Activated CD4-positive, alpha-beta T cell treated with anti-CD3 and anti-CD28 coated beads, Interleukin-2, amount 10 ng/mL, durations not matched to agents 7 days and 5 days (primary cell): ENCODE measurements around the gene OR8G1. TPM values are rescaled to one million over a fixed set of nuclear protein-coding genes. Genes with fewer than 3 reads are reported as not detected.

ENCODE experiments used
- CTCF ChIA-PET: fragments of 350-600 bp; sonication (Branson Sonifier 250); formaldehyde crosslinking; loops from one replicate; lab custom pipeline; 2021; ENCODE audit warnings: antibody characterized with exemption; lab: Charles Lee
- POLR2A ChIA-PET: fragments of 350-600 bp; sonication (Branson Sonifier 250); formaldehyde crosslinking; loops from one replicate; lab custom pipeline; 2021; ENCODE audit warnings: antibody characterized with exemption; lab: Charles Lee
- DNase-seq: peaks from one replicate; pipeline ENCODE4 v3.0.0-alpha.2; 2020
- H3K27ac Mint-ChIP-seq: one replicate; pipeline ENCODE4 v1.8.0; 2021; ENCODE audit warnings: mild to moderate bottlenecking, moderate library complexity, mixed read lengths
- H3K27me3 Mint-ChIP-seq: one replicate; pipeline ENCODE4 v1.8.0; 2021; ENCODE audit warnings: mixed read lengths
- H3K36me3 Mint-ChIP-seq: one replicate; pipeline ENCODE4 v1.8.0; 2021; ENCODE audit warnings: low read depth, mixed read lengths
- H3K4me1 Mint-ChIP-seq: one replicate; pipeline ENCODE4 v1.8.0; 2021; ENCODE audit warnings: mixed read lengths
- H3K4me3 Mint-ChIP-seq: one replicate; pipeline ENCODE4 v1.8.0; 2021; ENCODE audit warnings: mild to moderate bottlenecking, moderate library complexity, mixed read lengths
- H3K9me3 Mint-ChIP-seq: one replicate; pipeline ENCODE4 v1.8.0; 2021; ENCODE audit warnings: mixed read lengths
- total RNA-seq, 2 experiments: library from RNA; stranded (reverse); gene quantifications; one replicate each; pipeline ENCODE4 v1.2.3, GENCODE V29; 2021

Gene OR8G1
- total RNA-seq, 2 experiments from 2014 or later = not detected

DNA sequence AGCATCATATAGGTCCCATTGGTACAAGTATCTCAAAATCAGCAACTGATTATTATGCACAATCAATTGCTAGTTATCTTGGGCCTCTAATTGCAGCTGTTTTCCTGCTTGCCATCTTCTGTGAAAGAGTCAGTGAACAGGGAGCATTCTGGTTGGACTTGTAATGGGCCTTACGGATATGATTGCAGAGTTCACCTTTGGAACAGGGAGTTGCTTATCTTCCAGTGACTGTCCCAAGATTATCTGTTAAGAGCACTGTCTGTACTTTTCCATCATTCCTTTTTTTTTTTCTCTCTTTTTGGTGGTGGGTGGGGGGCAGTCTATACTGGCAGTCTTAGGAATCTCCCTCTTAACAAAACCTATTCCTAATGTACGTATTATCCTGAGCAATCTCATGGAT is 33.1 kb downstream of the OR8G1 start:
- Mint-ChIP-seq H3K36me3 (no peaks in the 10 kb centered on the region), H3K9me3 (no peaks in the 10 kb centered on the region), H3K4me1 (no peaks in the 10 kb centered on the region), H3K27ac (no peak overlapping the region), H3K4me3 (no peak overlapping the region), H3K27me3 (no peaks in the 10 kb centered on the region)
- ChIA-PET POLR2A (no interaction called here), CTCF (no interaction called here)
- no peak for DNase-seq

DNA sequence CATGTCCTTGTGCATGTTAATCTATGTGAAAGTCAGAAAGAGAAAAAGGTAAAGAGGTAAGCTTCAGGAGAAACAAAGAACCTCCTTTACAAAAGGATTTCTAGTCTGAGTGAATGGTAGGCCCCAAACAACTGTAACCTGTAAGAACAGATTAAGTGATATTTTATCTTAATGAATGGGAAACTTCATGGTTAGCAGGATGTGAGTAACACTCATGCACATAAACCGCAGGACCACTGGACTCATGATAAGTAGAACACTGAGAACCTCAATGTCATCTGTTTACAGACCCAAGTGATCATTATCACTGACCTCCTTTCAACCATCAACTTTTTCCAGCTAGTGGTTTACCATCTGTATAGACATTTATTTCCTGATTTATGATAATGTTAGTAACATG is 35.2 kb downstream of the OR8G1 start:
- DNase-seq = no peak
- H3K27ac Mint-ChIP-seq = no peak overlapping the region
- no peaks in the 10 kb centered on the region for H3K4me1 Mint-ChIP-seq
- ChIA-PET POLR2A (no interaction called here), CTCF (interaction anchor here (0.6 kb wide), 1 partner anchor 18 kb away, joined by 3 read pairs; no protein-coding TSS in a partner anchor)
- H3K9me3 Mint-ChIP-seq = no peaks in the 10 kb centered on the region
- H3K27me3 Mint-ChIP-seq = no peaks in the 10 kb centered on the region
- H3K36me3 Mint-ChIP-seq = no peaks in the 10 kb centered on the region
- no peak overlapping the region for H3K4me3 Mint-ChIP-seq

GRCh38 chr11:124277207-124277606 is 36.3 kb downstream of the OR8G1 start:
- Mint-ChIP-seq H3K36me3 (no peaks in the 10 kb centered on the region), H3K4me3 (no peak overlapping the region), H3K27me3 (no peaks in the 10 kb centered on the region), H3K9me3 (no peaks in the 10 kb centered on the region), H3K4me1 (no peaks in the 10 kb centered on the region), H3K27ac (no peak overlapping the region)
- DNase-seq = no peak
- ChIA-PET POLR2A (no interaction called here), CTCF (no interaction called here)

DNA sequence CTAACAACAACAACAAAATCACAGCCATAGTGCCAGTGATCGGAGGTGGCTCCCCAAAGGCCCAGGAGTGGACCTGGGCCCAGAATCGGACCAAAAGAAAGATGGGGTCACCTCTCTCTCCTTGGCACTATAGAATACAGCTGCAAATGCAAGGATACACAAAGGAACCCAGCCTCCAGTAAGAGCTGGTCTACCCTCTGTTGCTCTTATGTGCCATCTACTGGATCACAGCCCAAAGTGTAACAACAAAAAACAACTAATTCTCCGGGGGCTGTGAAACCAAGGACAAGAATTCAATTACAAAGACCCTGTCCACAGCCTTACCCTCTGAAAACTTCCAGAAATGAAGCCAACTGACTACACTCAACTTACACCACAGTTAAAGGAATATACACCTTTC is 36.9 kb downstream of the OR8G1 start:
- no peak for DNase-seq
- Mint-ChIP-seq H3K27ac (no peak overlapping the region), H3K36me3 (no peaks in the 10 kb centered on the region), H3K27me3 (no peaks in the 10 kb centered on the region), H3K4me3 (no peak overlapping the region), H3K9me3 (no peaks in the 10 kb centered on the region), H3K4me1 (no peaks in the 10 kb centered on the region)
- ChIA-PET CTCF (no interaction called here), POLR2A (no interaction called here)

DNA sequence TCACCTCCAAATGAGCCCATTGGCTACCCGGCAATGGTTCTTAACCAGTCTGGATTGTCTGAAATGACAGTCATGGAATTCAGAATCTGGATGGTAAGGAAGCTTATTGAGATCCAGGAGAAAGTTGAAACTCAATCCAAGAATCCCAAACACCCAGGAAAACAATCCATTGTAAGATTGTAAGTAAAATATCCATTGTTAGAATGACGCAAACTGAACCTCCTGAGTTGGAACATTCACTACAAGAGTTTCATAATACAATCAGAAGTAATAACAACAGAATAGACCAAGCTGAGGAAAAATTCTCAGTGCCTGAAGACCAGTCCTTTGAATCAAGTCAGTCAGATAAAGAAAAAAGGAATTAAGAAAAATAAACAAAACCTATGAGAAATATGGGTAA is 37.4 kb downstream of the OR8G1 start:
- ChIA-PET POLR2A (no interaction called here), CTCF (no interaction called here)
- Mint-ChIP-seq H3K4me3 (no peak overlapping the region), H3K36me3 (no peaks in the 10 kb centered on the region), H3K9me3 (peaks cover 1% of the 10 kb centered on the region), H3K27me3 (no peaks in the 10 kb centered on the region), H3K27ac (no peak overlapping the region), H3K4me1 (no peaks in the 10 kb centered on the region)
- DNase-seq = no peak

- ChIA-PET CTCF (no interaction called here), POLR2A (no interaction called here)
- no peak overlapping the region for H3K27ac Mint-ChIP-seq
- no peaks in the 10 kb centered on the region for H3K4me1 Mint-ChIP-seq
- no peaks in the 10 kb centered on the region for H3K36me3 Mint-ChIP-seq
- no peak for DNase-seq
- peaks cover 2% of the 10 kb centered on the region for H3K27me3 Mint-ChIP-seq
- peaks cover 2% of the 10 kb centered on the region for H3K9me3 Mint-ChIP-seq
- no peak overlapping the region for H3K4me3 Mint-ChIP-seq
Observed at GRCh38 chr11:124285610-124286344, 44.9 kb downstream of the OR8G1 start.

GRCh38 chr11:124294687-124295086 is 53.8 kb downstream of the OR8G1 start:
- no peak for DNase-seq
- H3K27ac Mint-ChIP-seq = no peak overlapping the region
- no peaks in the 10 kb centered on the region for H3K36me3 Mint-ChIP-seq
- CTCF ChIA-PET = no interaction called here
- H3K9me3 Mint-ChIP-seq = no peaks in the 10 kb centered on the region
- POLR2A ChIA-PET = no interaction called here
- H3K4me3 Mint-ChIP-seq = no peak overlapping the region
- no peaks in the 10 kb centered on the region for H3K27me3 Mint-ChIP-seq
- no peaks in the 10 kb centered on the region for H3K4me1 Mint-ChIP-seq

GRCh38 chr11:124296016-124296415 is 55.1 kb downstream of the OR8G1 start:
- CTCF ChIA-PET = interaction anchor here (0.7 kb wide), 1 partner anchor 13 kb away, joined by 3 read pairs; no protein-coding TSS in a partner anchor
- no peaks in the 10 kb centered on the region for H3K27me3 Mint-ChIP-seq
- H3K4me3 Mint-ChIP-seq = no peak overlapping the region
- no peaks in the 10 kb centered on the region for H3K4me1 Mint-ChIP-seq
- POLR2A ChIA-PET = no interaction called here
- no peaks in the 10 kb centered on the region for H3K36me3 Mint-ChIP-seq
- DNase-seq = no peak
- H3K27ac Mint-ChIP-seq = no peak overlapping the region
- no peaks in the 10 kb centered on the region for H3K9me3 Mint-ChIP-seq

GRCh38 chr11:124297921-124298320 is 57.0 kb downstream of the OR8G1 start:
- H3K4me3 Mint-ChIP-seq = no peak overlapping the region
- no peaks in the 10 kb centered on the region for H3K27me3 Mint-ChIP-seq
- H3K36me3 Mint-ChIP-seq = no peaks in the 10 kb centered on the region
- H3K4me1 Mint-ChIP-seq = no peaks in the 10 kb centered on the region
- ChIA-PET POLR2A (no interaction called here), CTCF (no interaction called here)
- H3K9me3 Mint-ChIP-seq = no peaks in the 10 kb centered on the region
- H3K27ac Mint-ChIP-seq = no peak overlapping the region
- no peak for DNase-seq

DNA sequence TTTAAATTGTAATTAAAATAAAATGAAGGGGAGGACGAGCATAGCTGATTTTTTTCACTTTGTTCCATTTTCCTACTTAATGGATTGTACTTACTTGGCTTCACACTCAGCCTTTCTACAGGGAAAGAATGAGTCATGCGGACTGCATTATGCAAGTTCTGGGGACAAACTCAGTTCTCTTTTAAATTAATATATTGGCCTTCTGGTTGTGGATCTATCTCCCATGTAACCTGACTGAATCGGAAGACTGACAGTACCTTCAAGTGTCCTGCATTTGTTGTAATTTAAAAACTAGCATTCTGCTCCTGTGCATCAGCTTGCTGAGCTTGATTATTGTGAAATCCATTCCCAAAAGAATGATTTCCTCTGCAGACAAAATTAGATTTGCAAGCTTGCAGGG is 60.7 kb downstream of the OR8G1 start:
- H3K4me3 Mint-ChIP-seq = no peak overlapping the region
- no peak for DNase-seq
- H3K36me3 Mint-ChIP-seq = no peaks in the 10 kb centered on the region
- H3K9me3 Mint-ChIP-seq = no peaks in the 10 kb centered on the region
- no peaks in the 10 kb centered on the region for H3K4me1 Mint-ChIP-seq
- no peaks in the 10 kb centered on the region for H3K27me3 Mint-ChIP-seq
- POLR2A ChIA-PET = no interaction called here
- CTCF ChIA-PET = no interaction called here
- H3K27ac Mint-ChIP-seq = no peak overlapping the region

- Mint-ChIP-seq H3K27me3 (no peaks in the 10 kb centered on the region), H3K4me3 (no peak overlapping the region), H3K9me3 (no peaks in the 10 kb centered on the region), H3K27ac (no peak overlapping the region), H3K36me3 (no peaks in the 10 kb centered on the region), H3K4me1 (no peaks in the 10 kb centered on the region)
- CTCF ChIA-PET = no interaction called here
- no peak for DNase-seq
- POLR2A ChIA-PET = no interaction called here
Observed at GRCh38 chr11:124302347-124303125, 61.6 kb downstream of the OR8G1 start.
